Adrenal gland (tissue), 12 donors: Measurements from ENCODE around the gene ROBO4. TPM values are rescaled to one million over a fixed set of nuclear protein-coding genes. Genes with fewer than 3 reads are reported as not detected.

Experiments
- DNase-seq, 7 donors: peaks; one replicate each; pipeline ENCODE4 v3.0.0-alpha.2; 2019 to 2020
- H3K27ac ChIP-seq, 5 donors: fragments of 200-600 bp; sonication (generic) in 4 of 5; 1 replicate in 3 of 5; 2 replicates in 2 of 5; pipeline versions ENCODE4 v1.5.1 to v1.8.0; 2016 to 2020; ENCODE audit warnings: mild to moderate bottlenecking in 1 of 5
- H3K27me3 ChIP-seq: fragments of 200-600 bp; 2 replicates; pipeline ENCODE4 v1.8.0; 2021
- H3K36me3 ChIP-seq, 2 donors: fragments of 200-600 bp; replicated peaks in 1 of 2; 1 replicate in 1 of 2; 2 replicates in 1 of 2; pipeline versions ENCODE4 v1.5.1 to v1.8.0; 2018 to 2022
- H3K4me1 ChIP-seq, 2 donors: fragments of 200-600 bp; replicated peaks in 1 of 2; 1 replicate in 1 of 2; 2 replicates in 1 of 2; pipeline versions ENCODE4 v1.5.1 to v1.8.0; 2018 to 2021
- H3K4me3 ChIP-seq, 4 donors: fragments of 200-600 bp; sonication (generic) in 3 of 4; one replicate each; pipeline ENCODE4 v1.5.1; 2016 to 2018
- H3K9me3 ChIP-seq, 3 donors: fragments of 200-600 bp; sonication (generic) in 1 of 3; replicated peaks in 1 of 3; 1 replicate in 2 of 3; 2 replicates in 1 of 3; pipeline versions ENCODE4 v1.5.1 to v1.8.0; 2016 to 2021
- POLR2A ChIP-seq, 2 donors: fragments of 450-650 bp; IDR thresholded peaks; one replicate each; pipeline ENCODE4 v1.6.1; 2017; ENCODE audit warnings: antibody characterized with exemption in 2 of 2, mild to moderate bottlenecking in 2 of 2, moderate library complexity in 1 of 2
- WGBS, 4 donors: extraction: QIAGEN DNeasy Blood & Tissue Kit in 2 of 4; methylation state at CpG; one replicate each; pipeline versions ENCODE4 v1.1.5 to v1.1.7; 2013 to 2017; 5-methylcytosine and 5-hydroxymethylcytosine counted together
- intact Hi-C, 2 donors: fragments of 100-400 bp; cut with DNase I; formaldehyde crosslinking; loops; one replicate each; pipeline versions ENCODE4 v1.14.1 to v1.15.0; 2022 to 2023
- polyA plus RNA-seq, 3 donors: library from polyadenylated mRNA; stranded (reverse); fragments of 200-250 nt in 2 of 3; fragments of 350-450 nt in 1 of 3; fragmentation: Illumina TruSeq in 1 of 3; extraction: RNeasy Lipid Tissue Mini Kit (QIAGEN cat#74804) in 1 of 3; gene quantifications; one replicate each; pipeline ENCODE4 v1.2.3, GENCODE V29; 2013 to 2014
- total RNA-seq, 9 donors: library from RNA; depleted of rRNA in 4 of 9; stranded (reverse); fragments of >200 nt in 4 of 9; fragments of 120-200 nt in 1 of 9; fragmentation: NEBNext Ultra II Directional in 1 of 9; extraction: Animal tissue kit (Norgen Biotek cat#: 25700) in 1 of 9; gene quantifications; one replicate each; pipeline versions ENCODE4 v1.1.0 to v1.2.4, GENCODE V29; 2013 to 2023
- TF ChIP-seq, protein P1 (sequence below), 6 experiments: fragments of 450-650 bp in 4 of 6; fragments of 200-600 bp in 2 of 6; sonication (generic) in 1 of 6; IDR thresholded peaks; 1 replicate in 5 of 6; 2 replicates in 1 of 6; pipeline versions ENCODE4 v1.5.1 to v1.8.0; 2016 to 2021; ENCODE audit warnings: antibody characterized with exemption in 6 of 6, mild to moderate bottlenecking in 2 of 6, moderate library complexity in 1 of 6
- donor health status: healthy with polysubstance abuse.
- donor health status: Bipolar disorder and iron deficiency.
- donor health status: DM: yes; HTN: yes; CAD: no.
- donor health status: DM: no; HTN: no; CAD: no.
- donor health status: DM: no; HTN: no; CAD: no.
- donor health status: DM: yes; HTN: yes; CAD: no.

ROBO4 gene
- total and polyA plus RNA-seq, 12 donors, result 4.6 to 40.7 (median 19.5) TPM

DNA sequence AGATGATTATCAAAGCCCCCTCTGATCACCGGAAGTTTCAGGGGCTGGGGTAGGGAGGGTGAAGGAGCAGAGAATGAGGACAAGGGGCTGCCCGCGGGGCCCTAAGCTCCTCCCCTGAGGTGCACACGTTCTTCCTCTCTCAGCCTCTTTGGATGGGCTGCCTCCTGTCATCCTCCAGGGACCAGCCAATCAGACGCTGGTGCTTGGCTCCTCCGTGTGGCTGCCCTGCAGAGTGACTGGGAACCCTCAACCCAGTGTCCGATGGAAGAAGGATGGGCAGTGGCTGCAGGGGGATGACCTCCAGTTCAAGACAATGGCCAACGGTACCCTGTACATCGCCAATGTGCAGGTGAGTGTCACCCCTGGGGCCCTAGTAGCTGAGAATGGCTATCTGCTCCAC lies 24.9 kb downstream of the ROBO4 start:
- H3K36me3 ChIP-seq, result no peaks in the 10 kb centered on the region
- WGBS, 4 donors, result 20 to 30% (median 27%) methylated on average over 2 to 9 of the region's 9 CpGs
- peaks cover 7 to 14% of the 10 kb centered on the region in 2 donors for H3K4me1 ChIP-seq
- intact Hi-C loops, result no loop called here
- H3K27ac ChIP-seq, result no peak overlapping the region
- no peaks in the 10 kb centered on the region for H3K9me3 ChIP-seq
- H3K4me3 ChIP-seq, result no peak overlapping the region
- no peak for DNase-seq
- TF ChIP-seq, protein P1, sequence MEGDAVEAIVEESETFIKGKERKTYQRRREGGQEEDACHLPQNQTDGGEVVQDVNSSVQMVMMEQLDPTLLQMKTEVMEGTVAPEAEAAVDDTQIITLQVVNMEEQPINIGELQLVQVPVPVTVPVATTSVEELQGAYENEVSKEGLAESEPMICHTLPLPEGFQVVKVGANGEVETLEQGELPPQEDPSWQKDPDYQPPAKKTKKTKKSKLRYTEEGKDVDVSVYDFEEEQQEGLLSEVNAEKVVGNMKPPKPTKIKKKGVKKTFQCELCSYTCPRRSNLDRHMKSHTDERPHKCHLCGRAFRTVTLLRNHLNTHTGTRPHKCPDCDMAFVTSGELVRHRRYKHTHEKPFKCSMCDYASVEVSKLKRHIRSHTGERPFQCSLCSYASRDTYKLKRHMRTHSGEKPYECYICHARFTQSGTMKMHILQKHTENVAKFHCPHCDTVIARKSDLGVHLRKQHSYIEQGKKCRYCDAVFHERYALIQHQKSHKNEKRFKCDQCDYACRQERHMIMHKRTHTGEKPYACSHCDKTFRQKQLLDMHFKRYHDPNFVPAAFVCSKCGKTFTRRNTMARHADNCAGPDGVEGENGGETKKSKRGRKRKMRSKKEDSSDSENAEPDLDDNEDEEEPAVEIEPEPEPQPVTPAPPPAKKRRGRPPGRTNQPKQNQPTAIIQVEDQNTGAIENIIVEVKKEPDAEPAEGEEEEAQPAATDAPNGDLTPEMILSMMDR (IDR thresholded peaks at IDR 0.05), result no peak
- TF ChIP-seq POLR2A (IDR thresholded peaks at IDR 0.05), result no peak
- H3K27me3 ChIP-seq, result peaks cover 45% of the 10 kb centered on the region

DNA sequence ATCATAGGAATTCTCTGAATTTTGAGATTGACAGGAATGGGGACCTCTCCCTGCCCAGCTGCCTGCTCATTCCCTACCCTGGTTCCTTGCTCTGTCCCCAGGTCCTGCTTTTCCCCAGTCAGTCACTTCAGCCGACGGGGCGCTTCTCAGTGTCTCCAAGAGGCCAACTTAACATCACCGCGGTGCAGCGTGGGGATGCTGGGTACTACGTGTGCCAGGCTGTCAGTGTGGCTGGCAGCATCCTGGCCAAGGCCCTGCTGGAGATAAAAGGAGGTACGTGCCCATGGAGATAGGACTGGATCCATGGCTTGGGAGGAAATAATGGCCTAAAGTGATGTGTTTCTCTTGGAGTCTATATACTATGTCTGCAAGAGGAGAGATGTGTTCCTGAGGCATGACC lies 25.4 kb downstream of the ROBO4 start:
- Histone ChIP-seq H3K27ac (no peak overlapping the region), H3K27me3 (peaks cover 48% of the 10 kb centered on the region), H3K36me3 (no peaks in the 10 kb centered on the region), H3K4me3 (no peak overlapping the region), H3K4me1 (peaks cover 7 to 14% of the 10 kb centered on the region in 2 donors), H3K9me3 (no peaks in the 10 kb centered on the region)
- no peak for TF ChIP-seq POLR2A (IDR thresholded peaks at IDR 0.05)
- TF ChIP-seq, protein P1 (IDR thresholded peaks at IDR 0.05), result no peak
- WGBS, 4 donors, result 41 to 51% (median 42%) methylated on average over 8 of the region's 8 CpGs
- no peak for DNase-seq
- intact Hi-C loops, result no loop called here

DNA sequence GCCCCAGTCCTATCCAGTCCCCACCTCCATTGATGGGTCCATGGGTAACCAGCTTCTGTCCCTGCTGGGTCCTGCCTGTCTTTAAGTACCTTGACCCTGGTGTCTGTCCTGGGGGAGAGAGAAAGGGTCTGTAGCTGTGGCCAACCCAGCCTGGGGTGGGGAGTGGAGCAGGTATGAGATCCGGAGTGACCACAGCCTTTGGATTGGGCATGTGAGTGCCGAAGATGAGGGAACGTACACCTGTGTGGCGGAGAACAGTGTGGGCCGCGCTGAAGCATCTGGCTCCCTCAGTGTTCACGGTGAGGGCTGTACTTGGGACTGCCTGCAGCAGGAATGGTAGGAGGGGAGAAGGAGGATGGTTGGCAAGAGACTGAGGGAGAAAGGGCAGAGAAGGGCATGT lies 27.2 kb downstream of the ROBO4 start:
- TF ChIP-seq POLR2A (IDR thresholded peaks at IDR 0.05), result no peak
- TF ChIP-seq, protein P1 (IDR thresholded peaks at IDR 0.05), result no peak
- H3K4me3 ChIP-seq, result no peak overlapping the region
- no peaks in the 10 kb centered on the region for H3K36me3 ChIP-seq
- H3K27ac ChIP-seq, result no peak overlapping the region
- intact Hi-C loops, result no loop called here
- peaks cover 6 to 12% of the 10 kb centered on the region in 2 donors for H3K4me1 ChIP-seq
- H3K27me3 ChIP-seq, result peaks cover 66% of the 10 kb centered on the region
- no peak for DNase-seq
- no peaks in the 10 kb centered on the region for H3K9me3 ChIP-seq
- whole genome bisulfite sequencing, 4 donors, result 50 to 62% (median 53%) methylated on average over 7 of the region's 7 CpGs

DNA sequence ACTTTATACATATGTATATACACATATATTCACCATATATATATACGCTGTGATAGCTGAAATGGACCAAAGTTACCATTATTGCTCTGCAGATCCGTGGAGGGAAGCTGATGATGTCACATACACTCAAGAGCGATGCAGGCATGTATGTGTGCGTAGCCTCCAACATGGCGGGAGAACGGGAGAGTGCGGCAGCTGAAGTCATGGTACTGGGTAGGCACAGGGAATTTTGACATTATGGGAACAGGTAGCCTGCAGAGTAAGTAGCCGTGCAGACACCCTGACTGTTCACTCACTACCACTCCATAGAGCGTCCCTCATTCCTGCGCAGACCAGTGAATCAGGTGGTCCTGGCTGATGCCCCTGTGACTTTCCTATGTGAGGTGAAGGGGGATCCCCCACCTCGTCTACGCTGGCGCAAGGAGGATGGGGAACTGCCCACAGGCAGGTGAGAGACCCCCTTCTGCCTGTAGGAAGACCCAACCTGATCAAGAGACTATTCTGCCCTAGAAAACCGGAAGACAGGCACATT lies 27.7 kb downstream of the ROBO4 start:
- no peaks in the 10 kb centered on the region for H3K9me3 ChIP-seq
- no peaks in the 10 kb centered on the region for H3K36me3 ChIP-seq
- DNase-seq, result no peak
- intact Hi-C loops, result no loop called here
- H3K27me3 ChIP-seq, result peaks cover 70% of the 10 kb centered on the region
- no peak overlapping the region for H3K4me3 ChIP-seq
- TF ChIP-seq POLR2A (IDR thresholded peaks at IDR 0.05), result no peak
- TF ChIP-seq, protein P1 (IDR thresholded peaks at IDR 0.05), result no peak
- H3K27ac ChIP-seq, result no peak overlapping the region
- 45 to 63% (median 49%) methylated on average over 14 of the region's 14 CpGs for WGBS, 4 donors
- H3K4me1 ChIP-seq, result peaks cover 11 to 12% of the 10 kb centered on the region in 2 donors
